WTC11 (cell line): ENCODE measurements around the gene SRPRB. TPM values are rescaled to one million over a fixed set of nuclear protein-coding genes. Genes with fewer than 3 reads are reported as not detected.

Source experiments
- ATAC-seq: fragments of 200-7000 bp; cut with Tn5 transposase; 2 replicates; pipeline ENCODE4 v1.10.0; 2021; ENCODE audit warnings: mild to moderate bottlenecking, moderate library complexity
- CTCF ChIA-PET: fragments of 300-600 bp; sonication (Branson Sonifier 250); formaldehyde crosslinking; loops from one replicate; lab custom pipeline; 2021; ENCODE audit warnings: antibody characterized with exemption; lab: Charles Lee
- POLR2A ChIA-PET: fragments of 350-600 bp; sonication (Branson Sonifier 250); formaldehyde crosslinking; loops from one replicate; lab custom pipeline; 2021; ENCODE audit warnings: antibody characterized with exemption; lab: Charles Lee
- DNase-seq: peaks from one replicate; pipeline ENCODE4 v3.0.0; 2021; ENCODE audit warnings: low spot score
- H3K27ac Mint-ChIP-seq: 2 replicates; pipeline ENCODE4 v1.8.0; 2021; ENCODE audit warnings: mixed read lengths
- H3K27me3 Mint-ChIP-seq: 2 replicates; pipeline ENCODE4 v1.8.0; 2021; ENCODE audit warnings: low read depth, mild to moderate bottlenecking, moderate library complexity, mixed read lengths
- H3K36me3 Mint-ChIP-seq: 2 replicates; pipeline ENCODE4 v1.8.0; 2021; ENCODE audit warnings: mixed read lengths
- H3K4me1 Mint-ChIP-seq: 2 replicates; pipeline ENCODE4 v1.8.0; 2022; ENCODE audit warnings: mixed read lengths
- H3K4me3 Mint-ChIP-seq: 2 replicates; pipeline ENCODE4 v1.8.0; 2021; ENCODE audit warnings: mild to moderate bottlenecking, moderate library complexity, mixed read lengths
- H3K9me3 Mint-ChIP-seq: 2 replicates; pipeline ENCODE4 v1.8.0; 2021; ENCODE audit warnings: mixed read lengths
- AR ChIP-seq: fragments of 250-450 bp; sonication (Bioruptor Pico); IDR thresholded peaks from 2 replicates; pipeline ENCODE4 v1.9.0; 2021; ENCODE audit warnings: mild to moderate bottlenecking
- E2F1 ChIP-seq: sonication (generic); formaldehyde crosslinking; IDR thresholded peaks from 2 replicates; pipeline ENCODE4 v1.8.0; 2022; ENCODE audit warnings: mild to moderate bottlenecking, missing genetic modification reagents
- ELF4 ChIP-seq: sonication (generic); formaldehyde crosslinking; IDR thresholded peaks from 2 replicates; pipeline ENCODE4 v1.8.1; 2022; ENCODE audit warnings: low read depth, mild to moderate bottlenecking, moderate library complexity, missing genetic modification reagents
- EMX1 ChIP-seq: fragments of 250-450 bp; sonication (Bioruptor Pico); IDR thresholded peaks from 2 replicates; pipeline ENCODE4 v1.8.0; 2021; ENCODE audit warnings: mild to moderate bottlenecking
- ERG ChIP-seq: fragments of 250-450 bp; sonication (Bioruptor Pico); IDR thresholded peaks from 2 replicates; pipeline ENCODE4 v1.8.0; 2021; ENCODE audit warnings: mild to moderate bottlenecking
- ESRRA ChIP-seq: sonication (generic); formaldehyde crosslinking; IDR thresholded peaks from 2 replicates; pipeline ENCODE4 v1.8.1; 2022; ENCODE audit warnings: mild to moderate bottlenecking, missing genetic modification reagents, borderline replicate concordance
- IRF1 ChIP-seq: sonication (generic); formaldehyde crosslinking; IDR thresholded peaks from 2 replicates; pipeline ENCODE4 v1.8.0; 2023; ENCODE audit warnings: missing genetic modification reagents
- JUN ChIP-seq: sonication (generic); formaldehyde crosslinking; IDR thresholded peaks from 2 replicates; pipeline ENCODE4 v1.8.0; 2023; ENCODE audit warnings: mild to moderate bottlenecking, missing genetic modification reagents
- MYBL2 ChIP-seq: sonication (generic); formaldehyde crosslinking; IDR thresholded peaks from 2 replicates; pipeline ENCODE4 v1.8.1; 2023; ENCODE audit warnings: mild to moderate bottlenecking, moderate library complexity, missing genetic modification reagents
- NFYB ChIP-seq: sonication (generic); formaldehyde crosslinking; conservative IDR thresholded peaks from 2 replicates; pipeline ENCODE4 v1.8.0; 2022; ENCODE audit warnings: low read depth, missing genetic modification reagents
- PRDM15 ChIP-seq: sonication (generic); formaldehyde crosslinking; IDR thresholded peaks from 2 replicates; pipeline ENCODE4 v1.8.0; 2022; ENCODE audit warnings: missing genetic modification reagents
- RELA ChIP-seq: sonication (generic); formaldehyde crosslinking; IDR thresholded peaks from 2 replicates; pipeline ENCODE4 v1.8.1; 2022; ENCODE audit warnings: missing genetic modification reagents, mild to moderate bottlenecking, borderline replicate concordance
- SMAD3 ChIP-seq: sonication (generic); formaldehyde crosslinking; IDR thresholded peaks from 2 replicates; pipeline ENCODE4 v1.8.0; 2022; ENCODE audit warnings: missing genetic modification reagents, mild to moderate bottlenecking, borderline replicate concordance
- TCF7 ChIP-seq: sonication (generic); formaldehyde crosslinking; IDR thresholded peaks from 2 replicates; pipeline ENCODE4 v1.8.0; 2022; ENCODE audit warnings: mild to moderate bottlenecking, low read depth, missing genetic modification reagents, moderate library complexity
- TEAD4 ChIP-seq: sonication (generic); formaldehyde crosslinking; IDR thresholded peaks from 2 replicates; pipeline ENCODE4 v1.8.0; 2022; ENCODE audit warnings: mild to moderate bottlenecking, missing genetic modification reagents
- ZNF232 ChIP-seq: sonication (generic); formaldehyde crosslinking; IDR thresholded peaks from 2 replicates; pipeline ENCODE4 v1.8.0; 2022; ENCODE audit warnings: mild to moderate bottlenecking, missing genetic modification reagents
- ZNF671 ChIP-seq: fragments of 250-450 bp; sonication (Bioruptor Pico); IDR thresholded peaks from 2 replicates; pipeline ENCODE4 v1.8.0; 2021; ENCODE audit warnings: mild to moderate bottlenecking
- total RNA-seq: library from RNA; stranded (reverse); gene quantifications from 3 replicates; pipeline ENCODE4 v1.2.3, GENCODE V29; 2021
- TF ChIP-seq, protein P1 (sequence below): sonication (generic); formaldehyde crosslinking; conservative IDR thresholded peaks from 2 replicates; pipeline ENCODE4 v1.8.1; 2022; ENCODE audit warnings: mild to moderate bottlenecking, missing genetic modification reagents
- TF ChIP-seq, protein P2 (sequence below): sonication (generic); formaldehyde crosslinking; IDR thresholded peaks from 2 replicates; pipeline ENCODE4 v1.8.1; 2023; ENCODE audit warnings: mild to moderate bottlenecking, moderate library complexity, missing genetic modification reagents
- TF ChIP-seq, protein P3 (sequence below): sonication (generic); formaldehyde crosslinking; IDR thresholded peaks from 2 replicates; pipeline ENCODE4 v1.8.1; 2023; ENCODE audit warnings: mild to moderate bottlenecking, missing genetic modification reagents

SRPRB gene
- total RNA-seq, 1 experiment from 2014 or later, result 40.9 TPM

- TF ChIP-seq, protein P1, sequence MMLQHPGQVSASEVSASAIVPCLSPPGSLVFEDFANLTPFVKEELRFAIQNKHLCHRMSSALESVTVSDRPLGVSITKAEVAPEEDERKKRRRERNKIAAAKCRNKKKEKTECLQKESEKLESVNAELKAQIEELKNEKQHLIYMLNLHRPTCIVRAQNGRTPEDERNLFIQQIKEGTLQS (CRISPR knock-in tag), result no peak
- TF ChIP-seq E2F1 (no peak), SMAD3 (CRISPR knock-in tag) (no peak), ZNF232 (CRISPR knock-in tag) (no peak), NFYB (CRISPR knock-in tag) (no peak), ZNF671 (CRISPR knock-in tag) (no peak), ESRRA (CRISPR knock-in tag) (no peak)
- TF ChIP-seq, all 79 proteins: peak for 0
These were observed 719 bp upstream of the SRPRB start (continued) for GRCh38 chr3:133804896-133805295.

- Mint-ChIP-seq H3K4me1 (peaks cover 13% of the 10 kb centered on the region), H3K27me3 (peaks cover 14% of the 10 kb centered on the region), H3K27ac (0 out of 2 replicates have a peak overlapping the region, but pooled peaks have one; percentile 2), H3K4me3 (peak overlapping the region; percentile 87), H3K9me3 (no peaks in the 10 kb centered on the region), H3K36me3 (peaks cover 28% of the 10 kb centered on the region)
- ChIA-PET CTCF (interaction anchor here (1.5 kb wide), 1 partner anchor 142 kb away, joined by 3 read pairs; no protein-coding TSS in a partner anchor), POLR2A (no interaction called here)
- no peak for DNase-seq
- ATAC-seq, result no peak
- no peak for TF ChIP-seq ERG
- TF ChIP-seq IRF1 (CRISPR knock-in tag), result no peak
- TF ChIP-seq MYBL2 (CRISPR knock-in tag), result no peak
- no peak for TF ChIP-seq AR (CRISPR knock-in tag)
- no peak for TF ChIP-seq ELF4 (CRISPR knock-in tag)
- no peak for TF ChIP-seq JUN (CRISPR knock-in tag)
- no peak for TF ChIP-seq PRDM15 (CRISPR knock-in tag)
- TF ChIP-seq, protein P2, sequence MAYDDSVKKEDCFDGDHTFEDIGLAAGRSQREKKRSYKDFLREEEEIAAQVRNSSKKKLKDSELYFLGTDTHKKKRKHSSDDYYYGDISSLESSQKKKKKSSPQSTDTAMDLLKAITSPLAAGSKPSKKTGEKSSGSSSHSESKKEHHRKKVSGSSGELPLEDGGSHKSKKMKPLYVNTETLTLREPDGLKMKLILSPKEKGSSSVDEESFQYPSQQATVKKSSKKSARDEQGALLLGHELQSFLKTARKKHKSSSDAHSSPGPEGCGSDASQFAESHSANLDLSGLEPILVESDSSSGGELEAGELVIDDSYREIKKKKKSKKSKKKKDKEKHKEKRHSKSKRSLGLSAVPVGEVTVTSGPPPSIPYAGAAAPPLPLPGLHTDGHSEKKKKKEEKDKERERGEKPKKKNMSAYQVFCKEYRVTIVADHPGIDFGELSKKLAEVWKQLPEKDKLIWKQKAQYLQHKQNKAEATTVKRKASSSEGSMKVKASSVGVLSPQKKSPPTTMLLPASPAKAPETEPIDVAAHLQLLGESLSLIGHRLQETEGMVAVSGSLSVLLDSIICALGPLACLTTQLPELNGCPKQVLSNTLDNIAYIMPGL (CRISPR knock-in tag), result no peak
- TF ChIP-seq TEAD4 (CRISPR knock-in tag), result no peak
- TF ChIP-seq, protein P3, sequence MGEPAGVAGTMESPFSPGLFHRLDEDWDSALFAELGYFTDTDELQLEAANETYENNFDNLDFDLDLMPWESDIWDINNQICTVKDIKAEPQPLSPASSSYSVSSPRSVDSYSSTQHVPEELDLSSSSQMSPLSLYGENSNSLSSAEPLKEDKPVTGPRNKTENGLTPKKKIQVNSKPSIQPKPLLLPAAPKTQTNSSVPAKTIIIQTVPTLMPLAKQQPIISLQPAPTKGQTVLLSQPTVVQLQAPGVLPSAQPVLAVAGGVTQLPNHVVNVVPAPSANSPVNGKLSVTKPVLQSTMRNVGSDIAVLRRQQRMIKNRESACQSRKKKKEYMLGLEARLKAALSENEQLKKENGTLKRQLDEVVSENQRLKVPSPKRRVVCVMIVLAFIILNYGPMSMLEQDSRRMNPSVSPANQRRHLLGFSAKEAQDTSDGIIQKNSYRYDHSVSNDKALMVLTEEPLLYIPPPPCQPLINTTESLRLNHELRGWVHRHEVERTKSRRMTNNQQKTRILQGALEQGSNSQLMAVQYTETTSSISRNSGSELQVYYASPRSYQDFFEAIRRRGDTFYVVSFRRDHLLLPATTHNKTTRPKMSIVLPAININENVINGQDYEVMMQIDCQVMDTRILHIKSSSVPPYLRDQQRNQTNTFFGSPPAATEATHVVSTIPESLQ (CRISPR knock-in tag), result no peak
- TF ChIP-seq TCF7 (CRISPR knock-in tag), result no peak
- TF ChIP-seq EMX1 (CRISPR knock-in tag), result no peak
- no peak for TF ChIP-seq RELA
These were observed 272 bp upstream of the SRPRB start for GRCh38 chr3:133805384-133805701.
